K562 (cell line): ENCODE results near the gene PIH1D1. TPM values are rescaled to one million over a fixed set of nuclear protein-coding genes. Genes with fewer than 3 reads are reported as not detected.
A peak's percentile ranks its signal among the peaks of the same experiment; 100 is the strongest.

Source experiments
- ATF1 ChIP-seq, 2 experiments: fragments of 450-650 bp in 1 of 2; IDR thresholded peaks; 2 replicates each; pipeline ENCODE4 v1.6.1; 2016; ENCODE audit warnings: missing compliant biosample characterization in 1 of 2, missing genetic modification characterization in 1 of 2
- GATAD2B ChIP-seq: fragments of 450-650 bp; IDR thresholded peaks from 2 replicates; pipeline ENCODE4 v1.6.1; 2017; ENCODE audit warnings: mild to moderate bottlenecking, borderline replicate concordance
- KAT2B ChIP-seq: IDR thresholded peaks from one replicate; pipeline ENCODE4 v1.6.1; 2012; ENCODE audit warnings: low read depth, mild to moderate bottlenecking, control low read depth, inconsistent platforms, low read length, moderate library complexity
- NFATC3 ChIP-seq: fragments of 450-650 bp; IDR thresholded peaks from 2 replicates; pipeline ENCODE4 v1.6.1; 2017; ENCODE audit warnings: mild to moderate bottlenecking
- NFE2 ChIP-seq: IDR thresholded peaks from 2 replicates; pipeline ENCODE4 v1.6.1; 2014; ENCODE audit warnings: antibody characterized with exemption, low read depth
- SMARCB1 ChIP-seq: IDR thresholded peaks from 2 replicates; pipeline ENCODE4 v1.6.1; 2011; ENCODE audit warnings: improper control_type of control experiment, low read depth; ENCODE audit not compliant: insufficient read length
- SOX6 ChIP-seq: fragments of 450-650 bp; IDR thresholded peaks from 2 replicates; pipeline ENCODE4 v1.6.1; 2014; ENCODE audit warnings: mild to moderate bottlenecking
- STAG1 ChIP-seq: sonication (generic); formaldehyde crosslinking; IDR thresholded peaks from 2 replicates; pipeline ENCODE4 v1.5.0; 2020; ENCODE audit warnings: missing genetic modification reagents, borderline replicate concordance
- TAF1 ChIP-seq: IDR thresholded peaks from 2 replicates; pipeline ENCODE4 v1.6.1; 2011; ENCODE audit warnings: mild to moderate bottlenecking, low read length, moderate library complexity; ENCODE audit not compliant: insufficient read depth, control insufficient read depth, severe bottlenecking; ENCODE audit errors: extremely low read depth
- ZNF146 ChIP-seq: IDR thresholded peaks from one replicate; pipeline ENCODE4 v1.6.1; 2018; ENCODE audit warnings: missing compliant biosample characterization; ENCODE audit not compliant: unreplicated experiment
- ZNF408 ChIP-seq: fragments of 250-450 bp; sonication (Bioruptor Pico); IDR thresholded peaks from 2 replicates; pipeline ENCODE4 v1.4.0; 2020; ENCODE audit warnings: low read depth, mild to moderate bottlenecking, moderate library complexity
- ZNF583 ChIP-seq: fragments of 250-450 bp; sonication (Bioruptor Pico); IDR thresholded peaks from 2 replicates; pipeline ENCODE4 v1.4.0; 2020
- ZNF76 ChIP-seq: fragments of 250-450 bp; sonication (Bioruptor Pico); IDR thresholded peaks from 2 replicates; pipeline ENCODE4 v1.4.0; 2020; ENCODE audit warnings: mild to moderate bottlenecking, moderate library complexity, borderline replicate concordance
- ZNF764 ChIP-seq: fragments of 250-450 bp; sonication (Bioruptor Pico); IDR thresholded peaks from 2 replicates; pipeline ENCODE4 v1.4.0; 2020; ENCODE audit warnings: low read depth, mild to moderate bottlenecking, moderate library complexity
- polyA plus RNA-seq, 8 experiments: library from polyadenylated mRNA; depleted of rRNA in 4 of 8; stranded (reverse) in 5 of 8; unstranded in 3 of 8; fragments of >200 nt; fragmentation: Nextera tagmentation in 2 of 8; fragmentation: Illumina TruSeq in 1 of 8; extraction: Ambion mirVana in 2 of 8; extraction: Trizol in 1 of 8; gene quantifications; 2 replicates each; pipeline versions ENCODE4 v1.2.1 to v1.2.3, GENCODE V29; 2011 to 2014; ENCODE audit warnings: inconsistent platforms in 1 of 8, missing spikeins in 1 of 8
- total RNA-seq, 7 experiments: library from RNA; depleted of rRNA in 6 of 7; stranded (reverse); fragments of >200 nt in 6 of 7; fragmentation: Illumina TruSeq in 2 of 7; extraction: Trizol in 2 of 7; gene quantifications; 2 replicates each; pipeline versions ENCODE4 v1.2.1 to v1.2.3, GENCODE V29; 2011 to 2021; ENCODE audit warnings: low replicate concordance in 1 of 7
- TF ChIP-seq, protein P1 (sequence below): fragments of 150-350 bp; conservative IDR thresholded peaks from 2 replicates; pipeline ENCODE4 v1.6.1; 2014; ENCODE audit warnings: low read length
- TF ChIP-seq, protein P2 (sequence below), 2 experiments: fragments of 450-650 bp; formaldehyde crosslinking in 1 of 2; IDR thresholded peaks; 2 replicates each; pipeline versions ENCODE4 v1.4.0 to v1.6.1; 2014 to 2020; ENCODE audit warnings: mild to moderate bottlenecking in 2 of 2, borderline replicate concordance in 1 of 2, low read depth in 1 of 2

PIH1D1 gene
- total and polyA plus RNA-seq, 9 of the 15 experiments (the other 6 are each of a cell fraction or from before 2014, with no cell fraction given) = 26.5 to 224 (median 137) TPM

- TF ChIP-seq, protein P1, sequence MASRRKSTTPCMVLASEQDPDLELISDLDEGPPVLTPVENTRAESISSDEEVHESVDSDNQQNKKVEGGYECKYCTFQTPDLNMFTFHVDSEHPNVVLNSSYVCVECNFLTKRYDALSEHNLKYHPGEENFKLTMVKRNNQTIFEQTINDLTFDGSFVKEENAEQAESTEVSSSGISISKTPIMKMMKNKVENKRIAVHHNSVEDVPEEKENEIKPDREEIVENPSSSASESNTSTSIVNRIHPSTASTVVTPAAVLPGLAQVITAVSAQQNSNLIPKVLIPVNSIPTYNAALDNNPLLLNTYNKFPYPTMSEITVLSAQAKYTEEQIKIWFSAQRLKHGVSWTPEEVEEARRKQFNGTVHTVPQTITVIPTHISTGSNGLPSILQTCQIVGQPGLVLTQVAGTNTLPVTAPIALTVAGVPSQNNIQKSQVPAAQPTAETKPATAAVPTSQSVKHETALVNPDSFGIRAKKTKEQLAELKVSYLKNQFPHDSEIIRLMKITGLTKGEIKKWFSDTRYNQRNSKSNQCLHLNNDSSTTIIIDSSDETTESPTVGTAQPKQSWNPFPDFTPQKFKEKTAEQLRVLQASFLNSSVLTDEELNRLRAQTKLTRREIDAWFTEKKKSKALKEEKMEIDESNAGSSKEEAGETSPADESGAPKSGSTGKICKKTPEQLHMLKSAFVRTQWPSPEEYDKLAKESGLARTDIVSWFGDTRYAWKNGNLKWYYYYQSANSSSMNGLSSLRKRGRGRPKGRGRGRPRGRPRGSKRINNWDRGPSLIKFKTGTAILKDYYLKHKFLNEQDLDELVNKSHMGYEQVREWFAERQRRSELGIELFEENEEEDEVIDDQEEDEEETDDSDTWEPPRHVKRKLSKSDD = no peak
- TF ChIP-seq KAT2B (no peak), ZNF146 (CRISPR knock-in tag) (no peak), ATF1 (CRISPR knock-in tag; IDR thresholded peaks at IDR 0.05) (no peak), ATF1 (tag; IDR thresholded peaks at IDR 0.05) (no peak), ZNF583 (no peak), SMARCB1 (no peak), TAF1 (no peak), ZNF764 (CRISPR knock-in tag) (no peak), ZNF408 (no peak), NFE2 (peak; percentile 52; the same call in 1 of the 2 replicates), SOX6 (no peak), STAG1 (CRISPR knock-in tag) (no peak), NFATC3 (no peak), GATAD2B (no peak), ZNF76 (0 out of 2 replicates have a peak, but pooled peaks have one; percentile 44)
- TF ChIP-seq, protein P2, sequence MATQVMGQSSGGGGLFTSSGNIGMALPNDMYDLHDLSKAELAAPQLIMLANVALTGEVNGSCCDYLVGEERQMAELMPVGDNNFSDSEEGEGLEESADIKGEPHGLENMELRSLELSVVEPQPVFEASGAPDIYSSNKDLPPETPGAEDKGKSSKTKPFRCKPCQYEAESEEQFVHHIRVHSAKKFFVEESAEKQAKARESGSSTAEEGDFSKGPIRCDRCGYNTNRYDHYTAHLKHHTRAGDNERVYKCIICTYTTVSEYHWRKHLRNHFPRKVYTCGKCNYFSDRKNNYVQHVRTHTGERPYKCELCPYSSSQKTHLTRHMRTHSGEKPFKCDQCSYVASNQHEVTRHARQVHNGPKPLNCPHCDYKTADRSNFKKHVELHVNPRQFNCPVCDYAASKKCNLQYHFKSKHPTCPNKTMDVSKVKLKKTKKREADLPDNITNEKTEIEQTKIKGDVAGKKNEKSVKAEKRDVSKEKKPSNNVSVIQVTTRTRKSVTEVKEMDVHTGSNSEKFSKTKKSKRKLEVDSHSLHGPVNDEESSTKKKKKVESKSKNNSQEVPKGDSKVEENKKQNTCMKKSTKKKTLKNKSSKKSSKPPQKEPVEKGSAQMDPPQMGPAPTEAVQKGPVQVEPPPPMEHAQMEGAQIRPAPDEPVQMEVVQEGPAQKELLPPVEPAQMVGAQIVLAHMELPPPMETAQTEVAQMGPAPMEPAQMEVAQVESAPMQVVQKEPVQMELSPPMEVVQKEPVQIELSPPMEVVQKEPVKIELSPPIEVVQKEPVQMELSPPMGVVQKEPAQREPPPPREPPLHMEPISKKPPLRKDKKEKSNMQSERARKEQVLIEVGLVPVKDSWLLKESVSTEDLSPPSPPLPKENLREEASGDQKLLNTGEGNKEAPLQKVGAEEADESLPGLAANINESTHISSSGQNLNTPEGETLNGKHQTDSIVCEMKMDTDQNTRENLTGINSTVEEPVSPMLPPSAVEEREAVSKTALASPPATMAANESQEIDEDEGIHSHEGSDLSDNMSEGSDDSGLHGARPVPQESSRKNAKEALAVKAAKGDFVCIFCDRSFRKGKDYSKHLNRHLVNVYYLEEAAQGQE (IDR thresholded peaks at IDR 0.05; ENCODE audit: borderline replicate concordance) = no peak
- TF ChIP-seq, protein P2 (CRISPR knock-in tag; IDR thresholded peaks at IDR 0.05; ENCODE audit: low read depth) = no peak
Observed at GRCh38 chr19:49408816-49409440, 42.7 kb downstream of the PIH1D1 start (continued).
